G401 (cell line): ENCODE results near the gene MEAK7. TPM values are rescaled to one million over a fixed set of nuclear protein-coding genes. Genes with fewer than 3 reads are reported as not detected.

Experiments
- DNase-seq: peaks from one replicate; pipeline ENCODE4 v3.0.0-alpha.2; 2015; ENCODE audit warnings: low spot score
- in situ Hi-C: cut with HindIII; loops from 2 replicates; pipeline ENCODE4 v1.10.0; 2016; ENCODE audit warnings: low sequenced_read_pairs, mixed read lengths
- total RNA-seq: library from RNA; depleted of rRNA; stranded (reverse); fragments of >200 nt; shearing (Covaris generic); gene quantifications from 2 replicates; pipeline ENCODE4 v1.2.3, GENCODE V29; 2014

Gene MEAK7
- total RNA-seq, 1 experiment from 2014 or later = 16.5 TPM

DNA sequence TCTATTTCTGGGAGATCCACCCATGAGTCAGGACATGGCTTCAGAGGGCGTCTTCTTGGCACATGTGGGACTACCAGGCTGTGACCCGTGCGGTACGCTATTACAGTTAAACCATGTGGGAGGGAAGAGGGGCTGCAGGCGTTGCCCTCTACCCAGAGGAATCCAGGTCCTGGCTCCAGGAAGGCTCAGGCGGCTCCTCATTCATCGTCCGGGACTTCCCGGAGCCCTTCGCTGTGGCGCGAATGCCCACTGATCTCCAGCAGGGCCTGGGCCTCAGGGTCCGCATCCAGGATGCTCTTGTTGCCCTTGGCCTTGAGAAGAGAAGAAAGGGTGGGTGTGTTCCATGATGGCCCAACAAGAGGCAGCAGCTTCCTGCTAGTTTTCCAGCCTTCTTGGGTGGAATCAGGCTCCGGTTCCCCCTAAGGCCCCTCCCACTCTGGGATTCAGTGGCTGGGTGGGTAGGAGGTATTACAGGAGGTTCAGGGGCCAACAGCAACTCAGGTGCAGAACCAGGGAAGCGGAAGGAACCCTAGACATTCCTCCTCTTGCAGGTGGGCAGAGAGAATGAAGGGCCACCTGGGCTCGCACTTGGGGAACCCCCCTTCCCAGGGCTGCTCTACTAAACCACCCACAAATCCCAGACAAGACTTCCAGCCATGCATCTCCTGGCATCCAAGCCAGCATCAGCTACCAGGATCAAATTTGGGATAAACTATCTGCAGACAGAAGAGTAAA, 24.6 kb downstream of the MEAK7 start:
- in situ Hi-C loops = no loop called here
- no peak for DNase-seq

DNA sequence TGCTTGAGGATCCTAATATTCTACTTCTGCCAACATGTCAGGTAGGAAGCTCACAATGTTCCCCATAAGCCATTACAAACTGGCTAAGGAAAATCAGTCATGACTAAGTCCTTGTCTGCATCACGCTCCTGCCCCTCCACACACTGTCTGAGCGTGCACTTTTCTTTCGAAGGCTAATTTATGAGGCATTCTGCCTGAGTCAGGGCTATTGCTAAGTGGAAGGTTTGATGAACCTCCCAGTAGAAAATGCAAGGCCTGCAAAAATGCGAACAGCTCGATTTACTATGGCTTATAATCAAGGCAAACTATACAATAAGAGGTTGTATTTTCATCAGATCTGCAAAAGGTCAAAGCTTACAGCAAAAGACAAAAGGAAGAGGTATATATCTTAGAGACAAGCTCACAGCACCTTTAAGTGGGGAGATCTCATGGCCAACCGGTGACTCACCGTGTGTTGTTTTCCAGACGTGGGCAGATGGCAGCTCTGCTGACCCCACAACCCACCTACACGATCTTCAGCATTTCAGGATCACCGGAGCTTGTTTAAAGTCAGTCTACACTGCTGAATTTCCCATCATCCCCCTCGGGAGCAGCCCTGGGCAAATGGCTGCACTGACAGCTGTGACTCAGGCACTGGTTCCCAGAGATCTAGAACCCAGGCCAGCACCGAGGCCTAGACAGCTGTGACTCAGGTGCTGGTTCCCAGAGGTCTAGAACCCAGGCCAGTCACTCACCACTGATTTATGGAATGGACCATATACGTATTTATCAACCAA, 26.1 kb downstream of the MEAK7 start:
- DNase-seq = no peak
- in situ Hi-C loops = no loop called here

DNA sequence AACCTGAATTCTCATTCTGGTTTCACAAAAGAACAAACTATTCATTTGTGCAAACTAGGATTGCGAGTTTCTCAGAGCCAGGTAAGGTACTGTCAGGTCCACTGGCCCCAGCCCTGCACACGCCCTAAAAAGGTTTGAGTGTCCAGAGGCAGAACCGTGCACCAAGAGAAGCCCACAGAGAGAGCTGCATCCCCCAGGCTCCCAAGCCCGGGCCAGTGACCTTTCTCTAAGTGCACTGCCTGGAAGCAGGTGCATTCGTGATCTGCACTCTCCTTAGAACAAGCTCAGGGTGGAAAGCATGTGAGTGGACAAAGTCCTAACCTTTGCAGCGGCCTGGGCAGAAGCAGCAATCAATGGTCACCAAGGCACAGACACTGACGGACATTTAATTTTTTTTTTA, 26.8 kb downstream of the MEAK7 start:
- in situ Hi-C loops = no loop called here
- DNase-seq = no peak

DNA sequence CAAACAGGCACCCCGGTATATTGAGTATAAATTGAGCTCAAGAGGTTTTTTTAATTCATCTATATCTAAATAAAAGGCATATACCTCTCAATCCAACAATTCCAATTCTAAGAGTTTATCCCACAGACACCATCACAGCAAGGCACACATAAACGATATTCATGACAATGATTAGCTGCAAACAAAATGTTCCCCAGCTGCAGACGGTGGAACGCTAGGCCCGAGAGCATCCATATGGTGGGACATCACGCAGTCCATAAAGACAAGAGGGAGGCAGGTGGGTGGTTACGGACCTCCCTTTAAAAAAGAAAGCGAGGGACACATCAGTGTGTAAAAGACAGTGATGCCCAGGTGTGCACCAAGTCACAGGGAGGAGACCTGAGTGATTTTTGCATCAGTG, 28.1 kb downstream of the MEAK7 start:
- in situ Hi-C loops = no loop called here
- no peak for DNase-seq

DNA sequence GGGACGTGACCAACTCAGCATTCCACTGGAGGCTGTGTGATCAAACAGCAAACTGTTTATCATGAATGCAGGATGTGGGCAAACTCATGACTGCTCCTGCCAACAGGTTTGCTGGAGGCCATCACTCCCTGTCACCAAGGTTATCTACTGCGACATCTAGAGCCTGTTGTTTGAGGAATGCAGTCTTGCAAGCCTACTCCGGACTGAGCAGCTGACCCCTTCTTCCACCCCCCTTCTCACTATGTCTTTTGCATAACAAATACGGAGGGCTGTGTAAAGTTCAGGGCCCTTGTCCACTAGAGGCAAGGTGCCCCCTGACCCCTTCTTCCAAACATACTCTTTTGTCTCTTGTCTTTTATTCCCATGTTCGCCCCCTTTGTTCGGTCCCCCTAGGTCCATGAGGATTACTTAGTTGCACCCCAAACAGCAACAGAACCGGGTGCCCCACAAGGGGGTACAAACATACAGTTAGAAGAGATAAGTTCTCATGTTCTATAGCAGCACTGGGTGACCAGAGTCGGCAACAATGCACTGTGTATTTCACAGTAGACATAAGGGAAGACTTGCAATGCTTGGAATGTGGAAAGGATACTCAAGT, 28.7 kb downstream of the MEAK7 start:
- in situ Hi-C loops = no loop called here
- DNase-seq = no peak

DNA sequence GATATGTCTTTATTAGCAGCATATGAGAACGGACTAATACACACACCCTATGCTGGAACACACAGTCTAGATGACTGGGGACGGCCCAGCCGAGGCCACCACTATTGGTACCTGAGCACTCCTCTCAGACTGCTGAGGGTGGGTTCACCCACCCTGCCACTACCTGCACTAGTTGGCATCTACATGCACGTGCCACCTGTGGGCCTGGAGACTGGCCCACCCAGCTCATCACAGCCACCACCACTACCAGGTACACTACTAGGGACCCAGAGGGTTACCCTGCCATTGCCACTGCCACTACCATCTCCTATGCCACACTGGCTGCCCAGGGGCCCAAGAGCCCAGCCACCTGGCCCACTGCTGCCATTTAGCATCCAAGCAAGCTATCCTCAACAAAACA, 32.5 kb downstream of the MEAK7 start:
- in situ Hi-C loops = no loop called here

DNA sequence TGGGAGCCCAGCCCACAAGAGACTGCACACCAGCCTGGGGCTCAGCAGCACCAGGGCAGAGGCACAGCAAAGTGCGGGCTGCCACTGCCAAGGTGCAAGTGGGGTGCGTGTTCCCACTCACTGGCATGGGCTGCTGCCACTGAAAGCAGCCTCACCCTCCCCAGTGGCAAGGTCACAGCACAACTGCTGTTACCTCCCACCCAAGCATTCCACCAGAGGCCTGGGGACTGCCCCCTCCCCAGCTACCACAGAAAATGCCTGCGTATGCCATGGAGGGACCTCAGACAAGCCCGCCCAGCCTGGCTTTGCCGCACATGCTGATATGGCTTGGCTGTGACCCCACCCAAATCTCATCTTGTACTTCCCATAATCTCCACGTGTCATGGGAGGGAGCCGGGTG, 33.1 kb downstream of the MEAK7 start:
- DNase-seq = no peak
- in situ Hi-C loops = no loop called here

More for the DNA sequence above, 32.5 kb downstream of the MEAK7 start:
- DNase-seq = no peak

DNA sequence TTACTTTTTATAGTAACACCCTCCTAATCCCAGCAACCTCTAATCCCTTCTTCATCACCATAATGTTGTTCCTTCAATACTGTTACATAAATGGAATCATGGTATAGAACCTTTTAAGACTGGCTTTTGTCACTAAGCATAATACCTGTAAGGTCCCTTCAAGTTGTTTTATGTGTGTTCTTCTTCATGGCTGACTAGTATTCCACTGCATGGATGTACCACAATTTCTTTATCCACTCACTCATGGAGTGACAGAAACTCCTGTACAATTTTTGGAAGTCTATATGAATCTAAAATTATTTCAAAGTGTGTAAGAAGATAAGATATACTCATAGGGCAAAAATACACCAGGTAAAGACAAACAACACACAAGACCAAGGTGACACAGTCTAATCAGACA, 36.8 kb downstream of the MEAK7 start:
- in situ Hi-C loops = loop anchor here (5.0 kb wide), 1 partner anchor 95 kb away; no protein-coding TSS in a partner anchor
- DNase-seq = no peak

DNA sequence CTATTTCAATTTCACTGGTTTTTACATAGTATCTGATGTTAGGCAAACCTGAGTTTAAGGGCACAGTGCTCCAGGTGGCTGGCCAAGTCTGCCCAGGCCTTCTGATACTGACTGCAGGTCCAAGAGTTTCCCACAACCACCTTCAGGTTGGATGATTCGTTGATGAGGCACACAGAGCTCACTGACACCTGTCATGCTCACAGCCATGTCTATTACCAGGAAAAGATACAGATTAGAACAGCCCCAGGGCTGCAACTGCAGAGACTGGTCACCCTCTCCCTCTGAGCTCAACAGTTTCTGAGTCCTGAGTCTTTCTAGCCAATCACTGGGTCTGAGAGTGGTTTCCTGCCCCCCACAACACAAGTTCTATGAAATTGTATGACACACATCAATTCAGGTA, 37.2 kb downstream of the MEAK7 start:
- no peak for DNase-seq
- in situ Hi-C loops = loop anchor here (5.0 kb wide), 1 partner anchor 95 kb away; no protein-coding TSS in a partner anchor

DNA sequence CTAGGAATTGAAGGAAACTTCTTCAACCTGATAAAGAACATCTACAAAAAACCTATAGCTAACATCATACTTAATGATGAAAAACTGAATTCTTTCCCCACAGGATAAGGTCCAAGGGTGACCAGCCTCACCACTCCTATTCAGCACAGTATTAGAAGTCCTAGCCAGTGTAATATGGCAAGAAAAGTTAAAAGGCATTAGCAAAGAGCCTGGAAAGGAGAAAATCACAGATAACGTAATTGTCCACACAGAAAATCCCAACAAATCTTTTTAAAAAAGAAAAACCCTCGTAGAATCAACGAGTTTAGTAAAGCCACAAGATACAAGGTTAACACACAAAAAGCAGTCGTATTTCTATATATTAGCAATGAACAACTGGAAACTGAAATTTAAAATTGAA, 37.8 kb downstream of the MEAK7 start:
- in situ Hi-C loops = loop anchor here (5.0 kb wide), 1 partner anchor 94 kb away; no protein-coding TSS in a partner anchor
- no peak for DNase-seq

DNA sequence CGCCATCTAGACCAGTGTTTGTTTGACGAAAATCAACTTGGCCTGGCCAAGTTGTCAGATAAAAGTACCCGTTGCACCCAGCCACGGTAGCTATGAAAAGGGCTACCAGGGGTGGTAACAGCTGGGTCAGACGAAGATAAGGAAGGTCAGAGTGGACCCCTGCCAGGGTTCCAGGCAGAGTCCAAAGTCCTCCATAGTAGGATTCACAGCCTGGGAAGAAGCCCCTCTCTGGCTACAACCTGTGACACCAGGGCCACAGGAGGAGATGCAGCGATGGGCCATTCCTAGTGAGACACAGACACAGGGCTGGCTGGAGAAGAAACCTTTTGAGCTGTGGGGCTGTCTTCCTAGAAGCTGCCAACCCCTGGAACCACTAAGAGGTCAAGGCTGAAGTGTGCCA, 39.3 kb downstream of the MEAK7 start:
- in situ Hi-C loops = loop anchor here (5.0 kb wide), 1 partner anchor 93 kb away; no protein-coding TSS in a partner anchor
- no peak for DNase-seq

DNA sequence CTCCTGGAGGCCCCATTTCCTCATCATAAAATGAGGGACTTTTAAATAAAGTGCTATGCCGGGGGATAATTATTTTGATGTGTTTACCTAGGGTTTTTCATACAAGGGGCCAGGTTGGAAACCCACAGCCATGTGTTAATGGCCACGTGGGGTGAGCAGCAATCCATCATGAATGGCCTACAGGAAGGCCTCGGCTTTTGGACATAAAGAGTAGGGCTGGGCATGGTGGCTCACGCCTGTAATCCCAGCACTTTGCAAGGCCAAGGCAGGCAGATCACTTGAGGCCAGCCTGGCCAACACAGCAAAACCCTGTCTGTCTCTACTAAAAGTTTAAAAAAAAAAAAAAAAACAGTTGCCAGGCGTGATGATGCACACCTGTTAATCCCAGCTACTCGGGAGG, 40.3 kb downstream of the MEAK7 start:
- no peak for DNase-seq
- in situ Hi-C loops = no loop called here

DNA sequence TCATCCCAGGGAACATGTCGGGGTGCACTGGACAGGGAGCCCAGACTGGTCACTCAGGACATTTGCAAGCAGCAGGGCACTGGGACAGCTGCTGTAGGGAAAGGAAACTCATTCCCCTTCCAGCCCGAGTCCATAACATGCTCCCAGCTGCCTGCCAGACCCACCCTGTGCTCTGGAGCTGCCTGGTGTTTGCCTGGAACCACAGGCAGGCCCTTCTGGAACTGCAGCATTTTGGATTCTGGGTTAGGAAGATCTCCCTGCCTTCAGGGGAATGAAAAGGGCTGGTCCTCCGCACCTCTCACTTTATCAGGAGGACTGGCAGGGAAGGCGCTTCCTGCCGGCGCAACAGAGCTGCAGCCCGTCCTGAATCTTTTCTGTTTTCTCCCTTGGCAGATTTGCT, 41.2 kb downstream of the MEAK7 start:
- in situ Hi-C loops = no loop called here
- DNase-seq = no peak

DNA sequence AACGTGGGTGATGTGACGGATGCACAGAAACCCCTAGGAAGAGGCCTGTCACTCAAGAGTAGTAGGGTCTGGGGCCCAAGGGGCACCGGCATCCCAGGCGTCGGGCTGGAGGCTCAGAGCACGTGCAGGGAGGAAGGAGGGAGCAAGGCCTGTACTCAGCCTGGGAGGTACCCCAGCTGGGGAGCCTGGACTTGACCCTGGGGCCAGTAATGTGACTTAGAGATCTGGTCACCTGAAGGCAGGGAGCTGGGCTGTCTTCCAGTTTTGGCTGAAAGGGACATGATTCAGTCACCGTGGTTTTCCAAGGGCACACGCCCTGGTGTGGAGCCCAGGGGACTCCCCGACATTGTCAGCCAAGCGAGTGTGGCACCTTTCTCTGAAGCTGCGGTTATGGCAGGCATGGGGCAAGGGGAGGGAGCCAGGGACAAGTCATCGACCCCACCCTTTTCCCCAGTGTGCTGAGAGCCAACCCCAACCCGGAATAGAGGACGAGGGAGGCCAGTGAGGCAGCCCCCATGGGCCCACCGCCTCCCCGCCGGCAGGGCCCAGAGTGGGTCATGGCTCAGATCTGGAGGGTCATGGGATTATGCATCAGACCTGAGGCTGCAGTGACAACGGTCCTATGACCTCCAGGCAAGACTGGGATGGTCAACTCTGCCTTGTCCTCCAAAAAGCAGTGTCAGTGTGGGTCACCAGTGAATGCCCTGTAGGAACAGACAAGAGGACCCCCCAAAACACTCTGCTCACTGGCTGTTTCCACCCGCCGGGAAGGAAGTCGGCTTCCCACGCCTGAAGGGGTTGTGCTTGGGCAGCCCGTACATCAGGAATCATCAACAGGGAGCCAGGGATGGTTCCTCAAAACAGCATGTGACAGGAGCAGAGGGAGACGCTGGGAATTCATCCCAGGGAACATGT, 41.9 kb downstream of the MEAK7 start:
- in situ Hi-C loops = no loop called here

DNA sequence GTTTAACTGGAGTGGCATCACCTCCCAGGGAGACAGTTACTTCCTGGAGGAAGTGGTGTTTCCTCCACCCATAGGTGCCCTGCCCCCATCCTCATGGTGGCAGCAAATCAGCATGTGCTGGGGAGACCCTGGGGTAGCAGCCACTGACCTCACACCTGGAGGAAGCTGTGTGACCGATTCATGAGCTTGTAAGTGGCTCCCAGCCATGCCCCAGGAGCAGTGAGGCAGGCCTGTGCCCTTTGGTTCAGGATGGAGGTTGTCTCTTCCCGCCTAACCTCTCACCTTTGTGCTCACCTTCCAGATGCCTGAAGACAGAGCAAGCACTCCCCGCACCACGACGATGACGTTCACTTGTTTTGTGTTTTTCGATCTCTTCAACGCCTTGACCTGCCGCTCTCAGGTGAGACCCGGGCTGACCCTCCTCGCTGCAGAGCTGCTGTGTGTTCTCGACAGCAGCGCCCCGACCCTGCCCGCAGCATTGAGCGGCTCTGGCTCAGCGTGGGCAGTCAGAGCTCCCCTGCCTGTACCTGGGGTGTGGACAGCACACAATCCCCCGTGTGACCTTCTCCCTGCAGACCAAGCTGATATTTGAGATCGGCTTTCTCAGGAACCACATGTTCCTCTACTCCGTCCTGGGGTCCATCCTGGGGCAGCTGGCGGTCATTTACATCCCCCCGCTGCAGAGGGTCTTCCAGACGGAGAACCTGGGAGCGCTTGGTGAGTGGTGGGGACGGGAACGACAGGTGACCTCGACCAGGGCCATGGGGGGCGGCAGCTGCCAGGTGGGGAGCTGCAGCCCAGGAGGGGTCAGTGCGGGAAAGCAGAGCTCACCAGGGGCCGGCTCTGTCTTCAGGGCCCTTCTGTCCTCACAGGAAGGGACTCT, 42.8 kb downstream of the MEAK7 start:
- no peak for DNase-seq
- in situ Hi-C loops = no loop called here

More for the DNA sequence above, 41.9 kb downstream of the MEAK7 start:
- DNase-seq = no peak

DNA sequence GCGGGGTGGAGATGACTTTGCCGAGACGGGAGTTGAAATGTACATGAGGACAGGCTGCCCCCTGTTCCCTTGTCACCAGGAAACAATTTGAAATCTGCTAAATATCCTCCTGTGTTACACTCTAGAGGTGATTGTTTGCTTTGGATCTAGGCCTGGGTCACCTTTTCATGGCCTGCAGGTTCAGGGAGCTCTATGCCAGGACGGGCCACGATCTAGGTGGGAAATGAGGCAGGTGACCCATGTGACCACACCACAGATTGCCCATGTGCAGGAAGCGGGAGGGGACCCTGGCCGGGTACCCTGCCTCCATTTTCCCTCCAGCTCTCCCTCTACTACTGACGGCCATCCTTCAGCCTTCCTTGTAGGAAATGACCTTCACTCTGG, 43.4 kb downstream of the MEAK7 start:
- in situ Hi-C loops = no loop called here

DNA sequence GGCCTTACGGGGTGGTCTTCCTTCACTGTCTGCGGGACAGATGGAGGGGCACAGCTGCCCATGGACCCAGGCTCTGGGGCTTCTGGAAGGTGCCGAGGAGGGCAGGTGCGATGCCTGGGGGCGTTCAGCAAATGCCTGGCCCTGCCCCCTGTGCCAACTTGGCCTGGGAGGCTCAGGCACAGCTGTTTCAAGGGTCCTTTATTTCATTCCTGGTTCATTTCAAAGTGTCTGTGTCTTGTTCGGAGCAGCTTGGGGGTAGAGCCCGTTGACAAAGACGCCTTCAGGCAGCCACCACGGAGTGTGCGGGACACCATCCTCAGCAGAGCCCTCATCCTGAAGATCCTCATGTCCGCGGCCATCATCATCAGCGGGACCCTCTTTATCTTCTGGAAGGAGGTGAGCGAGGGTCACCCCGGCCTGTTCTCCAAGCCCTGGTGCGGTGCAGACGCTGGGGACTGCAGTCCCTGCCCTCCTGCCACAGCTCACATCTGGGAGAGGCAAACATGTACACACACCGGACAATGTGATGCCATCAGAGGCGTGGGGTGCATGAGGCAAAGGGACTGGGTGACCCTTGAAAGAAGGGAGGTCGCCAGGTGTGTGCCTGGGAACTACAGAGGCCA, 43.9 kb downstream of the MEAK7 start:
- DNase-seq = no peak
- in situ Hi-C loops = no loop called here

More for the DNA sequence above, 43.4 kb downstream of the MEAK7 start:
- DNase-seq = no peak

DNA sequence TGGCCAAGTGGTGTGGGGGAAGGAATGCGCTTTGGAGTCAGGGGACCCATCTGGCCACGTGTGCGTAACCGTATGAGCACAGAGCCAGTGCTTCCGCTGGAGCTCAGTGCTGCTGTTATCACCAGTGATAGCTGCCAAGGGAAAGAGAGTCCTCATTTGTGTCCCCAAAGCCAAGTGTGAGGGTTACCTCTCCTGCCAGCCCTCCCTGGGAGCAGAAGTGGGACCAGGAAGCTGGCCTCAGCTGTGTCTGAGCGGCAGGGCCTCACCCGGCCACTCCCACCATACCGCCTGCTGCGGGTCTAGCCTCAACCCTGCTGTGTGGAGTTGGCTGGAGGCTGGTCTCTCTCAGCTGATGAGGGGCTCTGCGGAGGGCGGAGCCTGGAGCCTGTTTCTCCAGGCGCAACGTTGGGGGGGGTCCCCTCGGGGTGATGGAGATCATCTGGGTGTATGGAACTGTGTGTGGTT, 44.5 kb downstream of the MEAK7 start:
- no peak for DNase-seq

More for the DNA sequence above, 44.5 kb downstream of the MEAK7 start:
- in situ Hi-C loops = no loop called here
